Measurements from ENCODE around the gene SLC16A10. TPM values are rescaled to one million over a fixed set of nuclear protein-coding genes. Genes with fewer than 3 reads are reported as not detected.

SLC16A10 gene
- polyA plus RNA-seq, 3 donors: 0.05 to 0.15 TPM; not detected in 1

DNA sequence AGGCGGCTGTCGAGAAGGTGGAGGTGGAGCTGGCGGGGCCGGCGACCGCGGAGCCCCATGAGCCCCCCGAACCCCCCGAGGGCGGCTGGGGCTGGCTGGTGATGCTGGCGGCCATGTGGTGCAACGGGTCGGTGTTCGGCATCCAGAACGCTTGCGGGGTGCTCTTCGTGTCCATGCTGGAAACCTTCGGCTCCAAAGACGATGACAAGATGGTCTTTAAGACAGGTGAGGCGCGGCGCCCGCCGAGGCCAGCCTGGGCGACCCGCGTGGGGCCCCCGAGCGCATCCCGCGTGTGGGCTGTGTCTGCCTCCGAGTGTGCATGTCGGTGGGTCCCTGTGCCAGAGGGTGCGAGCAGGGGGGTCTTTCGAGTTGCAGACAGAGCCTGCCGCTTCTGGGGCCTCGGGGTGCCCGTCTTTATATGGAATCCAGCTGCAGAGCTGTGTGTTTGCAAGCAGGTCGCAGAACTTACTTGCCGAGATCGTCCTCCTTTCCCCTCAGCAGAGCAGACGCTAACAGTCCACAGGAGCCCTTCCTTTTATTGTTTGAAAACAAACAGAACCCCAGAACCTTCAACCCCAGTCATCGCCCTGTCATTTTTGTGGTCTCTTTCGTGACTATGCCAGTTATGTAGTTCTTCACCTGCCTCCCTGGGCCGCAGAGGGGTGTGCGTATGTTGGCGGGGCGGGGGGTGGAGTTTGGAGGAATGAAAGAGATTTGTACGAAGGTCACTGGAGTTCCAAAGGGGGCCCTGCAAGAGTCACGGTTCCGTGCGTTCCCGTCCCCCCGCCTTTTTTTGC, 766 bp downstream of the SLC16A10 start:
- Histone ChIP-seq H4K20me1 (ENCODE audit: insufficient read depth, low read length) (no peaks in the 10 kb centered on the region), H3K27me3 (ENCODE audit: control insufficient read depth in 2 of 2, insufficient read depth in 2 of 2, low read length in 2 of 2) (peaks cover 29 to 48% of the 10 kb centered on the region in 2 donors), H3K4me3 (replicated peaks in 1 of 3; ENCODE audit: low read depth in 2 of 3, low read length in 3 of 3) (peak overlapping the region; percentile 19 to 79 (median 27)), H3K9me3 (replicated peaks in 1 of 2; ENCODE audit: control insufficient read depth in 1 of 2, insufficient read depth in 1 of 2, low read length in 2 of 2) (no peaks in the 10 kb centered on the region), H3K9ac (ENCODE audit: insufficient read depth, low read length, poor library complexity, severe bottlenecking) (peak overlapping the region; percentile 39), H3K4me2 (replicated peaks; ENCODE audit: extremely low read depth, low read length, poor library complexity, severe bottlenecking) (peak overlapping the region; percentile 93), H3K79me2 (ENCODE audit: insufficient read depth, low read length) (no peaks in the 10 kb centered on the region), H3K27ac (ENCODE audit: low read depth in 1 of 2, low read length in 2 of 2) (no peak overlapping the region), H3K36me3 (replicated peaks in 1 of 2; ENCODE audit: control insufficient read depth in 1 of 2, insufficient read depth in 2 of 2, low read length in 2 of 2) (no peaks in the 10 kb centered on the region), H3K4me1 (ENCODE audit: control insufficient read depth in 1 of 2, insufficient read depth in 2 of 2, low read length in 2 of 2) (peaks cover 14 to 25% of the 10 kb centered on the region in 2 donors), H2AFZ (ENCODE audit: insufficient read depth, low read depth, low read length, poor library complexity, severe bottlenecking) (peak overlapping the region; percentile 83)
- Mint-ChIP-seq H3K27me3 (ENCODE audit: low read depth in 3 of 3) (peaks cover 41 to 48% (median 42%) of the 10 kb centered on the region in 3 donors), H3K4me3 (peak overlapping the region; percentile 77 to 97), H3K36me3 (peaks cover 4 to 7% of the 10 kb centered on the region in 2 donors), H3K4me1 (peaks cover 18% of the 10 kb centered on the region), H3K27ac (peak overlapping the region in 1 of 7 donors; percentile 25), H3K9me3 (peaks cover 0 to 6% (median 0%) of the 10 kb centered on the region in 7 donors)
- intact Hi-C loops (cut with micrococcal nuclease): no loop called here
- DNase-seq: peak in 1 of 3 donors; percentile 4
- WGBS (ENCODE audit: insufficient coverage): 0% methylated on average over 47 of the region's 54 CpGs
- TF ChIP-seq, protein P1, sequence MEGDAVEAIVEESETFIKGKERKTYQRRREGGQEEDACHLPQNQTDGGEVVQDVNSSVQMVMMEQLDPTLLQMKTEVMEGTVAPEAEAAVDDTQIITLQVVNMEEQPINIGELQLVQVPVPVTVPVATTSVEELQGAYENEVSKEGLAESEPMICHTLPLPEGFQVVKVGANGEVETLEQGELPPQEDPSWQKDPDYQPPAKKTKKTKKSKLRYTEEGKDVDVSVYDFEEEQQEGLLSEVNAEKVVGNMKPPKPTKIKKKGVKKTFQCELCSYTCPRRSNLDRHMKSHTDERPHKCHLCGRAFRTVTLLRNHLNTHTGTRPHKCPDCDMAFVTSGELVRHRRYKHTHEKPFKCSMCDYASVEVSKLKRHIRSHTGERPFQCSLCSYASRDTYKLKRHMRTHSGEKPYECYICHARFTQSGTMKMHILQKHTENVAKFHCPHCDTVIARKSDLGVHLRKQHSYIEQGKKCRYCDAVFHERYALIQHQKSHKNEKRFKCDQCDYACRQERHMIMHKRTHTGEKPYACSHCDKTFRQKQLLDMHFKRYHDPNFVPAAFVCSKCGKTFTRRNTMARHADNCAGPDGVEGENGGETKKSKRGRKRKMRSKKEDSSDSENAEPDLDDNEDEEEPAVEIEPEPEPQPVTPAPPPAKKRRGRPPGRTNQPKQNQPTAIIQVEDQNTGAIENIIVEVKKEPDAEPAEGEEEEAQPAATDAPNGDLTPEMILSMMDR (IDR thresholded peaks at IDR 0.05): no peak

DNA sequence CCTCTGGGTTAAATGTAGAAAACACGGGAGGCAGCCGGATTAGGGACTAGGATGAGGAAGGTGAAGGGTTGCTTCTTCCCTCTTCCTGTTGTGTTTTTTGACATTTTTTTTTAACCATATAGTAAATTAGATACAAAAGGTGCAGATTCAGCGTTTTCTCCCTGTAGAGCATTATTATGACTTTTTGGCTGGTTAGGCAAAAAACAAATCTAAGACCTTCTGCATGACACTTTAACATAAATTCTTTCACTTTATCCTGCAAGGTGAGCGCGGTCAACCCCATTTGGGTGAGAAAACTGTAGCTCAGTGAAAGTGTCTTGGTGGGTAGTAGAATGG, 1.3 kb downstream of the SLC16A10 start:
- TF ChIP-seq, protein P1 (IDR thresholded peaks at IDR 0.05): no peak
- H3K27ac ChIP-seq (ENCODE audit: low read depth in 1 of 2, low read length in 2 of 2): no peak overlapping the region
- peaks cover 14 to 25% of the 10 kb centered on the region in 2 donors for H3K4me1 ChIP-seq (ENCODE audit: control insufficient read depth in 1 of 2, insufficient read depth in 2 of 2, low read length in 2 of 2)
- peak overlapping the region; percentile 83 for H2AFZ ChIP-seq (ENCODE audit: insufficient read depth, low read depth, low read length, poor library complexity, severe bottlenecking)
- H3K27me3 Mint-ChIP-seq (ENCODE audit: low read depth in 3 of 3): peaks cover 41 to 48% (median 41%) of the 10 kb centered on the region in 3 donors
- no peaks in the 10 kb centered on the region for H3K79me2 ChIP-seq (ENCODE audit: insufficient read depth, low read length)
- no CpG with 5 or more reads among the region's 5 CpGs for WGBS (ENCODE audit: insufficient coverage)
- no peak overlapping the region for H3K27ac Mint-ChIP-seq
- peaks cover 29 to 48% of the 10 kb centered on the region in 2 donors for H3K27me3 ChIP-seq (ENCODE audit: control insufficient read depth in 2 of 2, insufficient read depth in 2 of 2, low read length in 2 of 2)
- H3K9ac ChIP-seq (ENCODE audit: insufficient read depth, low read length, poor library complexity, severe bottlenecking): peak overlapping the region; percentile 39
- peak overlapping the region in 2 of 3 experiments; percentile 19 to 79 for H3K4me3 ChIP-seq (replicated peaks in 1 of 3; ENCODE audit: low read depth in 2 of 3, low read length in 3 of 3)
- H3K4me1 Mint-ChIP-seq: peaks cover 18% of the 10 kb centered on the region
- DNase-seq: no peak
- no peaks in the 10 kb centered on the region for H4K20me1 ChIP-seq (ENCODE audit: insufficient read depth, low read length)
- peak overlapping the region; percentile 93 for H3K4me2 ChIP-seq (replicated peaks; ENCODE audit: extremely low read depth, low read length, poor library complexity, severe bottlenecking)
- intact Hi-C loops (cut with micrococcal nuclease): no loop called here
- H3K9me3 Mint-ChIP-seq: peaks cover 0 to 6% (median 0%) of the 10 kb centered on the region in 7 donors
- H3K4me3 Mint-ChIP-seq: peak overlapping the region; percentile 77 to 97
- H3K9me3 ChIP-seq (replicated peaks in 1 of 2; ENCODE audit: control insufficient read depth in 1 of 2, insufficient read depth in 1 of 2, low read length in 2 of 2): no peaks in the 10 kb centered on the region
- H3K36me3 ChIP-seq (replicated peaks in 1 of 2; ENCODE audit: control insufficient read depth in 1 of 2, insufficient read depth in 2 of 2, low read length in 2 of 2): no peaks in the 10 kb centered on the region
- H3K36me3 Mint-ChIP-seq: peaks cover 4 to 7% of the 10 kb centered on the region in 2 donors

All from CD14-positive monocyte (primary cell).